GM19099 (cell line): ENCODE measurements around the gene SEPTIN10.

Source experiments
- POLR2A ChIP-seq: IDR thresholded peaks from 3 replicates; pipeline ENCODE4 v1.6.1; 2011; ENCODE audit warnings: low read depth; ENCODE audit not compliant: insufficient read length; ENCODE audit errors: extremely low read depth

Gene SEPTIN10

GRCh38 chr2:109613922-109614714 lies at the start of gene SEPTIN10, which contains the start of gene SOWAHC:
TSS of gene SEPTIN10 (minus strand) at chr2:109613966. CDS start at chr2:109613827, 139 bp downstream.
TSS of gene SOWAHC (plus strand) at chr2:109614364. CDS start at chr2:109614490, 126 bp downstream.
- no peak for TF ChIP-seq POLR2A

- no peak for TF ChIP-seq POLR2A
These were observed 49.1 kb upstream of the SEPTIN10 start for GRCh38 chr2:109662889-109663288.

- no peak for TF ChIP-seq POLR2A
These were observed 46.5 kb upstream of the SEPTIN10 start for GRCh38 chr2:109660046-109660860.

GRCh38 chr2:109659396-109660045 lies 45.8 kb upstream of the SEPTIN10 start:
- TF ChIP-seq POLR2A = no peak

GRCh38 chr2:109655287-109655686 lies 41.5 kb upstream of the SEPTIN10 start:
- TF ChIP-seq POLR2A = no peak

GRCh38 chr2:109654326-109655050 lies 40.7 kb upstream of the SEPTIN10 start:
- TF ChIP-seq POLR2A = no peak

- no peak for TF ChIP-seq POLR2A
These were observed 36.2 kb upstream of the SEPTIN10 start for GRCh38 chr2:109649736-109650695.

GRCh38 chr2:109648041-109648527 lies 34.3 kb upstream of the SEPTIN10 start:
- TF ChIP-seq POLR2A = no peak

- no peak for TF ChIP-seq POLR2A
These were observed 33.9 kb upstream of the SEPTIN10 start for GRCh38 chr2:109647636-109648035.

GRCh38 chr2:109646961-109647360 lies 33.2 kb upstream of the SEPTIN10 start:
- no peak for TF ChIP-seq POLR2A

GRCh38 chr2:109645412-109646184 lies 31.8 kb upstream of the SEPTIN10 start:
- no peak for TF ChIP-seq POLR2A

GRCh38 chr2:109644571-109645275 lies 31.0 kb upstream of the SEPTIN10 start:
- no peak for TF ChIP-seq POLR2A
